ENCODE measurements around the gene SYT11. TPM values are rescaled to one million over a fixed set of nuclear protein-coding genes. Genes with fewer than 3 reads are reported as not detected.

Gene SYT11
- total and polyA plus RNA-seq, 9 of the 15 experiments (the other 6 are each of a cell fraction or from before 2014, with no cell fraction given): 0.05 to 0.18 (median 0.11) TPM

DNA sequence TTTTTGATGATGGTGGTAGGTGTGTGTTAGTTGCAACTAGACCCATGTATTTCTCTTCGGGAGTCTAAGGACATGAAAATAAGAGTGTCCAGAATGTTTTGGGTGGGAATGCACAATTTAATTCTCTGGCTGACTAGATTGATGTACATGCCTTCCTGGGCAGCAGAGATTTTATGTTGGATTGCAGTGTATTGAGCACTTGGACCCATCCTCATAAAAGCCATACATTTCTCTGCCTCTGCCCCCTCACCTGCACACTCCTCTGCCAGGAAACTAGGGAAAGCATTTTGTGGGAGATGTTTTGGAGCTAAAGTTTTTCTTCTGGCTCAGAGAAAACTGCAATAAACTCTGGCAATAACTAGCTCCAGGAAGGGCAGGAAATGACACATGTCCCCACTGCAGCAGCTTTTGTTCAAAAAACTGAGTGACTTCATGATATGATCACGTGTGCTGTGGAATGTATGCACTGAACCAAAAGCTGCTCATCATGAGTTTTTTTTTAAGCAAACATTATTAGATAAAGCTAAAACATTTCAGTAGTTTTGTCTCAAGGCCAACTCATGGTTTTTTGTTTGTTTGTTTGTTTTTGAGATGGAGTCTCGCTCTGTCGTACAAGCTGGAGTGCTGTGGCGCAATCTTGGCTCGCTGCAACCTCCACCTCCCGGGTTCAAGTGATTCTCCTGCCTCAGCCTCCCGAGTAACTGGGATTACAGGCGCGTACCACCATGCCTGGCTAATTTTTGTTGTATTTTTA lies 34.2 kb downstream of the SYT11 start:
- Histone ChIP-seq H3K4me1 (replicated peaks in 1 of 2; ENCODE audit: control insufficient read depth in 2 of 2, insufficient read depth in 2 of 2, low read length in 2 of 2) (peaks cover 0 to 4% of the 10 kb centered on the region in 2 experiments; a peak in 3 of 5 replicates), H3K79me2 (ENCODE audit: control insufficient read depth, insufficient read depth, low read length) (no peaks in the 10 kb centered on the region), H3K9me1 (ENCODE audit: control insufficient read depth, insufficient read depth, low read length) (no peaks in the 10 kb centered on the region), H3K4me2 (ENCODE audit: insufficient read depth, low read length) (no peak overlapping the region), H3K9me3 (replicated peaks; ENCODE audit: control insufficient read depth, insufficient read depth, low read depth, low read length) (no peaks in the 10 kb centered on the region), H3K27me3 (ENCODE audit: control insufficient read depth in 2 of 2, insufficient read depth in 2 of 2, low read length in 2 of 2) (no peaks in the 10 kb centered on the region), H2AFZ (ENCODE audit: low read depth, low read length) (no peak overlapping the region), H3K36me3 (ENCODE audit: control insufficient read depth, insufficient read depth, low read length) (peaks cover 17% of the 10 kb centered on the region), H3K27ac (ENCODE audit: extremely low read depth, low read depth, low read length) (no peak overlapping the region), H3K4me3 (no peak overlapping the region), H4K20me1 (replicated peaks; ENCODE audit: control insufficient read depth, insufficient read depth, low read length) (no peaks in the 10 kb centered on the region), H3K9ac (ENCODE audit: insufficient read depth in 1 of 2, low read depth in 2 of 2, low read length in 2 of 2) (no peak overlapping the region)
- ATAC-seq: peak; percentile 65; the same call in 2 of the 3 replicates
- peak in 1 of 4 experiments; percentile 4 for DNase-seq (ENCODE audit: extremely low read depth in 1 of 4, low spot score in 3 of 4)
- POLR2A ChIA-PET: interaction anchor here (0.7 to 2.4 kb wide), 5 partner anchors 10 to 153 kb away, joined by 3 to 14 read pairs (median 5); partner anchors contain the start of gene KHDC4
- no peak for FAIRE-seq
- WGBS (ENCODE audit: insufficient coverage, low coverage, missing lambda C conversion rate): 42% methylated on average over 10 of the region's 10 CpGs
- intact Hi-C loops (cut with micrococcal nuclease): no loop called here
- BruUV-seq (replicated peaks): no TSS peak
- CTCF ChIA-PET (ENCODE audit: low intra/inter-chr PET ratio): no interaction called here
- in situ Hi-C loops (cut with MboI): no loop called here
- TF ChIP-seq, protein P1, sequence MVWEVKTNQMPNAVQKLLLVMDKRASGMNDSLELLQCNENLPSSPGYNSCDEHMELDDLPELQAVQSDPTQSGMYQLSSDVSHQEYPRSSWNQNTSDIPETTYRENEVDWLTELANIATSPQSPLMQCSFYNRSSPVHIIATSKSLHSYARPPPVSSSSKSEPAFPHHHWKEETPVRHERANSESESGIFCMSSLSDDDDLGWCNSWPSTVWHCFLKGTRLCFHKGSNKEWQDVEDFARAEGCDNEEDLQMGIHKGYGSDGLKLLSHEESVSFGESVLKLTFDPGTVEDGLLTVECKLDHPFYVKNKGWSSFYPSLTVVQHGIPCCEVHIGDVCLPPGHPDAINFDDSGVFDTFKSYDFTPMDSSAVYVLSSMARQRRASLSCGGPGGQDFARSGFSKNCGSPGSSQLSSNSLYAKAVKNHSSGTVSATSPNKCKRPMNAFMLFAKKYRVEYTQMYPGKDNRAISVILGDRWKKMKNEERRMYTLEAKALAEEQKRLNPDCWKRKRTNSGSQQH (CRISPR knock-in tag; IDR thresholded peaks at IDR 0.05): no peak
- 0 out of 4 replicates have a peak, but pooled peaks of 1 of the 2 experiments have one; percentile 27 for TF ChIP-seq TEAD1 (CRISPR knock-in tag; IDR thresholded peaks at IDR 0.05)
- TF ChIP-seq, protein P2, sequence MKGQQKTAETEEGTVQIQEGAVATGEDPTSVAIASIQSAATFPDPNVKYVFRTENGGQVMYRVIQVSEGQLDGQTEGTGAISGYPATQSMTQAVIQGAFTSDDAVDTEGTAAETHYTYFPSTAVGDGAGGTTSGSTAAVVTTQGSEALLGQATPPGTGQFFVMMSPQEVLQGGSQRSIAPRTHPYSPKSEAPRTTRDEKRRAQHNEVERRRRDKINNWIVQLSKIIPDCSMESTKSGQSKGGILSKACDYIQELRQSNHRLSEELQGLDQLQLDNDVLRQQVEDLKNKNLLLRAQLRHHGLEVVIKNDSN (CRISPR knock-in tag; IDR thresholded peaks at IDR 0.05): peak; percentile 70
- TF ChIP-seq, protein P3, sequence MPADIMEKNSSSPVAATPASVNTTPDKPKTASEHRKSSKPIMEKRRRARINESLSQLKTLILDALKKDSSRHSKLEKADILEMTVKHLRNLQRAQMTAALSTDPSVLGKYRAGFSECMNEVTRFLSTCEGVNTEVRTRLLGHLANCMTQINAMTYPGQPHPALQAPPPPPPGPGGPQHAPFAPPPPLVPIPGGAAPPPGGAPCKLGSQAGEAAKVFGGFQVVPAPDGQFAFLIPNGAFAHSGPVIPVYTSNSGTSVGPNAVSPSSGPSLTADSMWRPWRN (IDR thresholded peaks at IDR 0.05; ENCODE audit: low read depth): no peak
- TF ChIP-seq, protein P4, sequence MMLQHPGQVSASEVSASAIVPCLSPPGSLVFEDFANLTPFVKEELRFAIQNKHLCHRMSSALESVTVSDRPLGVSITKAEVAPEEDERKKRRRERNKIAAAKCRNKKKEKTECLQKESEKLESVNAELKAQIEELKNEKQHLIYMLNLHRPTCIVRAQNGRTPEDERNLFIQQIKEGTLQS (IDR thresholded peaks at IDR 0.05): peak; percentile 43; the same call in 1 of the 2 replicates
- TF ChIP-seq, protein P4 (CRISPR knock-in tag; conservative IDR thresholded peaks at IDR 0.05): no peak
- TF ChIP-seq ATF7 (IDR thresholded peaks at IDR 0.05): peak; percentile 30; the same call in 1 of the 2 replicates
- TF ChIP-seq ZNF764 (CRISPR knock-in tag; IDR thresholded peaks at IDR 0.05; ENCODE audit: low read depth): no peak
- TF ChIP-seq, protein P5, sequence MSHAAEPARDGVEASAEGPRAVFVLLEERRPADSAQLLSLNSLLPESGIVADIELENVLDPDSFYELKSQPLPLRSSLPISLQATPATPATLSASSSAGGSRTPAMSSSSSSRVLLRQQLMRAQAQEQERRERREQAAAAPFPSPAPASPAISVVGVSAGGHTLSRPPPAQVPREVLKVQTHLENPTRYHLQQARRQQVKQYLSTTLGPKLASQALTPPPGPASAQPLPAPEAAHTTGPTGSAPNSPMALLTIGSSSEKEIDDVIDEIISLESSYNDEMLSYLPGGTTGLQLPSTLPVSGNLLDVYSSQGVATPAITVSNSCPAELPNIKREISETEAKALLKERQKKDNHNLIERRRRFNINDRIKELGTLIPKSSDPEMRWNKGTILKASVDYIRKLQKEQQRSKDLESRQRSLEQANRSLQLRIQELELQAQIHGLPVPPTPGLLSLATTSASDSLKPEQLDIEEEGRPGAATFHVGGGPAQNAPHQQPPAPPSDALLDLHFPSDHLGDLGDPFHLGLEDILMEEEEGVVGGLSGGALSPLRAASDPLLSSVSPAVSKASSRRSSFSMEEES (CRISPR knock-in tag; IDR thresholded peaks at IDR 0.05): peak; percentile 70
